PC-9 (cell line): ENCODE measurements around the gene VPS11. TPM values are rescaled to one million over a fixed set of nuclear protein-coding genes. Genes with fewer than 3 reads are reported as not detected.

Source experiments
- BruUV-seq: library from RNA; stranded (reverse); fragments of 400-500 nt; replicated peaks from 2 replicates; lab custom pipeline; 2021; lab: Mats Ljungman, UMichigan
- CTCF ChIA-PET: fragments of 300-600 bp; sonication (Branson Sonifier 250); formaldehyde crosslinking; loops from one replicate; lab custom pipeline; 2022; ENCODE audit warnings: antibody characterized with exemption; lab: Charles Lee
- POLR2A ChIA-PET: fragments of 300-600 bp; sonication (Branson Sonifier 250); formaldehyde crosslinking; loops from one replicate; lab custom pipeline; 2022; ENCODE audit warnings: antibody characterized with exemption; ENCODE audit not compliant: unreplicated experiment; lab: Charles Lee
- DNase-seq, 2 experiments: peaks; one replicate each; pipeline versions ENCODE4 v3.0.0 to v3.0.0-alpha.2; 2015 to 2022; ENCODE audit warnings: mixed read lengths in 1 of 2
- H2AFZ ChIP-seq: fragments of 200-600 bp; sonication (generic); 2 replicates; pipeline ENCODE4 v1.8.1; 2017; ENCODE audit warnings: antibody characterized with exemption
- H3F3A ChIP-seq: fragments of 200-600 bp; sonication (generic); 2 replicates; pipeline ENCODE4 v1.8.1; 2017; ENCODE audit warnings: antibody characterized with exemption, mild to moderate bottlenecking, low read depth; ENCODE audit not compliant: insufficient read depth
- H3K27ac ChIP-seq: fragments of 200-600 bp; sonication (generic); 2 replicates; pipeline ENCODE4 v1.6.1; 2016; ENCODE audit warnings: mixed run types
- H3K27me3 ChIP-seq: fragments of 200-600 bp; sonication (generic); 2 replicates; pipeline ENCODE4 v1.6.1; 2016; ENCODE audit warnings: low read depth, mixed run types; ENCODE audit not compliant: insufficient read depth
- H3K36me3 ChIP-seq: fragments of 200-600 bp; sonication (generic); 2 replicates; pipeline ENCODE4 v1.6.1; 2016; ENCODE audit warnings: low read depth, mixed run types
- H3K4me1 ChIP-seq: fragments of 200-600 bp; sonication (generic); replicated peaks from 2 replicates; pipeline ENCODE4 v1.6.1; 2016; ENCODE audit warnings: mixed run types; ENCODE audit not compliant: insufficient read depth
- H3K4me2 ChIP-seq: fragments of 200-600 bp; sonication (generic); 2 replicates; pipeline ENCODE4 v1.6.1; 2017; ENCODE audit warnings: mixed run types
- H3K4me3 ChIP-seq: fragments of 200-600 bp; sonication (generic); 2 replicates; pipeline ENCODE4 v1.6.1; 2016; ENCODE audit warnings: mixed run types
- H3K79me2 ChIP-seq: fragments of 200-600 bp; sonication (generic); 2 replicates; pipeline ENCODE4 v1.6.1; 2017; ENCODE audit warnings: low read depth, mixed run types
- H3K9me2 ChIP-seq: fragments of 200-600 bp; sonication (generic); 2 replicates; pipeline ENCODE4 v1.8.1; 2017; ENCODE audit warnings: mild to moderate bottlenecking; ENCODE audit not compliant: insufficient read depth
- H3K9me3 ChIP-seq: fragments of 200-600 bp; sonication (generic); 2 replicates; pipeline ENCODE4 v1.8.1; 2016; ENCODE audit warnings: low read depth; ENCODE audit not compliant: insufficient read depth
- H4K20me1 ChIP-seq: fragments of 200-600 bp; sonication (generic); 2 replicates; pipeline ENCODE4 v1.8.1; 2017; ENCODE audit not compliant: insufficient read depth
- CTCF ChIP-seq: fragments of 200-600 bp; sonication (generic); conservative IDR thresholded peaks from 2 replicates; pipeline ENCODE4 v1.6.1; 2017; ENCODE audit warnings: mixed run types, antibody characterized with exemption, mild to moderate bottlenecking, moderate library complexity
- EZH2 ChIP-seq: fragments of 200-600 bp; sonication (generic); IDR thresholded peaks from 2 replicates; pipeline ENCODE4 v1.8.0; 2017; ENCODE audit warnings: antibody characterized with exemption, low read depth
- intact Hi-C: fragments of 100-400 bp; cut with micrococcal nuclease; formaldehyde crosslinking; loops from one replicate; pipeline ENCODE4 v1.10.0; 2022; ENCODE audit not compliant: unreplicated experiment
- total RNA-seq: library from RNA; stranded (reverse); gene quantifications from 2 replicates; pipeline ENCODE4 v1.2.3, GENCODE V29; 2021

The VPS11 gene
- total RNA-seq, 1 experiment from 2014 or later, result 21.1 TPM

GRCh38 chr11:119085437-119085847, 17.8 kb downstream of the VPS11 start:
- peak overlapping the region; percentile 86 for H3K4me3 ChIP-seq
- no peaks in the 10 kb centered on the region for H3K9me2 ChIP-seq
- TSS peak; percentile 74 for BruUV-seq
- no peak for TF ChIP-seq EZH2
- no peak for TF ChIP-seq CTCF
- no peaks in the 10 kb centered on the region for H3K27me3 ChIP-seq
- ChIA-PET CTCF (interaction anchor here (0.5 to 1.8 kb wide), 6 partner anchors 10 to 253 kb away, joined by 3 to 16 read pairs (median 6); partner anchors contain the start of genes C2CD2L, DPAGT1 and VPS11), POLR2A (interaction anchor here (0.5 to 1.2 kb wide), 10 partner anchors 18 to 800 kb away, joined by 3 to 29 read pairs (median 8); partner anchors contain the start of genes HINFP and VPS11)
- H3K27ac ChIP-seq, result 0 out of 2 replicates have a peak overlapping the region, but pooled peaks have one; percentile 53
- peaks cover 9% of the 10 kb centered on the region; the same call in 1 of the 2 replicates for H3K36me3 ChIP-seq
- intact Hi-C loops, result no loop called here
- H3K79me2 ChIP-seq, result peaks cover 23% of the 10 kb centered on the region
- peaks cover 24% of the 10 kb centered on the region for H3K4me1 ChIP-seq
- H3F3A ChIP-seq, result peaks cover 40% of the 10 kb centered on the region
- H2AFZ ChIP-seq, result peak overlapping the region; percentile 95
- no peaks in the 10 kb centered on the region for H3K9me3 ChIP-seq
- DNase-seq, result peak in 1 of 2 experiments; percentile 36
- H4K20me1 ChIP-seq, result peaks cover 3% of the 10 kb centered on the region; the same call in 1 of the 2 replicates
- peak overlapping the region; percentile 98 for H3K4me2 ChIP-seq

GRCh38 chr11:119087123-119087522, 19.5 kb downstream of the VPS11 start:
- H3K79me2 ChIP-seq, result peaks cover 31% of the 10 kb centered on the region
- peaks cover 2% of the 10 kb centered on the region; the same call in 1 of the 2 replicates for H3K36me3 ChIP-seq
- no peak for DNase-seq
- BruUV-seq, result no TSS peak
- peaks cover 3% of the 10 kb centered on the region; the same call in 1 of the 2 replicates for H4K20me1 ChIP-seq
- CTCF ChIA-PET, result interaction anchor here (0.6 kb wide), 1 partner anchor 1032 kb away, joined by 11 read pairs; no protein-coding TSS in a partner anchor
- no peak overlapping the region for H3K4me3 ChIP-seq
- no peaks in the 10 kb centered on the region for H3K9me3 ChIP-seq
- H3K9me2 ChIP-seq, result no peaks in the 10 kb centered on the region
- H3F3A ChIP-seq, result peaks cover 39% of the 10 kb centered on the region; the same call in 1 of the 2 replicates
- TF ChIP-seq CTCF (no peak), EZH2 (no peak)
- H3K27me3 ChIP-seq, result no peaks in the 10 kb centered on the region
- intact Hi-C loops, result no loop called here
- POLR2A ChIA-PET, result interaction anchor here (1.0 kb wide), 1 partner anchor 15 kb away, joined by 3 read pairs; no protein-coding TSS in a partner anchor
- 0 out of 2 replicates have a peak overlapping the region, but pooled peaks have one; percentile 6 for H3K27ac ChIP-seq
- peak overlapping the region; percentile 50 for H3K4me2 ChIP-seq
- H2AFZ ChIP-seq, result no peak overlapping the region
- H3K4me1 ChIP-seq, result peaks cover 26% of the 10 kb centered on the region

- no peaks in the 10 kb centered on the region for H3K27me3 ChIP-seq
- H3K4me3 ChIP-seq, result no peak overlapping the region
- TF ChIP-seq CTCF (no peak), EZH2 (no peak)
- H4K20me1 ChIP-seq, result peaks cover 8% of the 10 kb centered on the region
- CTCF ChIA-PET, result no interaction called here
- H2AFZ ChIP-seq, result no peak overlapping the region
- DNase-seq, result peak; percentile 31 to 35
- intact Hi-C loops, result no loop called here
- no peaks in the 10 kb centered on the region for H3K9me2 ChIP-seq
- H3K27ac ChIP-seq, result 0 out of 2 replicates have a peak overlapping the region, but pooled peaks have one; percentile 6
- H3K9me3 ChIP-seq, result no peaks in the 10 kb centered on the region
- POLR2A ChIA-PET, result interaction anchor here (1.0 kb wide), 1 partner anchor 15 kb away, joined by 3 read pairs; no protein-coding TSS in a partner anchor
- H3K4me1 ChIP-seq, result peaks cover 32% of the 10 kb centered on the region
- peaks cover 8% of the 10 kb centered on the region for H3K36me3 ChIP-seq
- H3F3A ChIP-seq, result peaks cover 39% of the 10 kb centered on the region; the same call in 1 of the 2 replicates
- H3K79me2 ChIP-seq, result peaks cover 37% of the 10 kb centered on the region
- BruUV-seq, result no TSS peak
- H3K4me2 ChIP-seq, result peak overlapping the region; percentile 50
Observed at GRCh38 chr11:119087747-119088241, 20.2 kb downstream of the VPS11 start.
